HepG2 (cell line): Measurements from ENCODE around the gene SH3D19. TPM values are rescaled to one million over a fixed set of nuclear protein-coding genes. Genes with fewer than 3 reads are reported as not detected.

ENCODE experiments used
- ATAC-seq: fragments of 200-7000 bp; cut with Tn5 transposase; 3 replicates; pipeline ENCODE4 v1.9.1; 2020; ENCODE audit warnings: mild to moderate bottlenecking, moderate library complexity
- BruUV-seq: library from RNA; stranded (reverse); fragments of 400-500 nt; replicated peaks from 2 replicates; lab custom pipeline; 2021; lab: Mats Ljungman, UMichigan
- CTCF ChIA-PET: fragments of 300-600 bp; formaldehyde crosslinking; extraction: SDS; loops from one replicate; lab custom pipeline; 2021; ENCODE audit warnings: low total read pairs, inconsistent platforms, low intra/inter-chr PET ratio; lab: Yijun Ruan, JAX
- POLR2A ChIA-PET: fragments of 350-600 bp; sonication (Branson Sonifier 250); formaldehyde crosslinking; loops from one replicate; lab custom pipeline; 2020; ENCODE audit warnings: antibody characterized with exemption, inconsistent platforms; lab: Yijun Ruan, JAX
- DNase-seq: peaks from one replicate; pipeline ENCODE4 v3.0.0-alpha.2; 2015; ENCODE audit warnings: low spot score
- FAIRE-seq: peaks from 3 replicates; lab custom pipeline; 2011; peaks lifted over from hg19 to GRCh38; lab: Jason Lieb, UNC
- H2AFZ ChIP-seq: one replicate; pipeline ENCODE4 v1.6.1; 2011; ENCODE audit warnings: low read length, inconsistent platforms
- H3K27ac ChIP-seq: fragments of 300-600 bp; 3 replicates; pipeline ENCODE4 v1.8.0; 2011; ENCODE audit warnings: mixed run types, mild to moderate bottlenecking, mixed read lengths, low read length, inconsistent platforms; ENCODE audit not compliant: insufficient read depth; ENCODE audit errors: extremely low read length
- H3K27me3 ChIP-seq, 2 experiments: fragments of 200-600 bp in 1 of 2; 2 replicates in 1 of 2; 3 replicates in 1 of 2; pipeline versions ENCODE4 v1.6.0 to v1.8.0; 2011; ENCODE audit warnings: low read length in 2 of 2, mild to moderate bottlenecking in 2 of 2, moderate library complexity in 2 of 2, inconsistent platforms in 1 of 2; ENCODE audit not compliant: insufficient read depth in 2 of 2, control insufficient read depth in 1 of 2
- H3K36me3 ChIP-seq, 2 experiments: fragments of 200-600 bp in 1 of 2; replicated peaks in 1 of 2; 2 replicates in 1 of 2; 3 replicates in 1 of 2; pipeline versions ENCODE4 v1.5.1 to v1.8.0; 2011; ENCODE audit warnings: low read length in 2 of 2, inconsistent platforms in 1 of 2; ENCODE audit not compliant: insufficient read depth in 2 of 2, control insufficient read depth in 1 of 2
- H3K4me1 ChIP-seq: 2 replicates; pipeline ENCODE4 v1.5.1; 2012; ENCODE audit warnings: low read length, inconsistent platforms; ENCODE audit not compliant: insufficient read depth
- H3K4me2 ChIP-seq: 2 replicates; pipeline ENCODE4 v1.6.0; 2011; ENCODE audit warnings: low read depth, low read length, inconsistent platforms
- H3K4me3 ChIP-seq, 3 experiments: fragments of 200-600 bp in 1 of 3; sonication (generic), shearing (Covaris generic) in 1 of 3; replicated peaks in 1 of 3; 2 replicates each; pipeline ENCODE4 v1.5.1; 2011 to 2016; ENCODE audit warnings: low read length in 3 of 3, inconsistent platforms in 2 of 3, low read depth in 2 of 3, mild to moderate bottlenecking in 2 of 3, control low read depth in 1 of 3, mixed read lengths in 1 of 3; ENCODE audit not compliant: insufficient read depth in 1 of 3
- H3K79me2 ChIP-seq: one replicate; pipeline ENCODE4 v1.6.1; 2011; ENCODE audit warnings: low read length, inconsistent platforms; ENCODE audit not compliant: insufficient read depth
- H3K9ac ChIP-seq: 2 replicates; pipeline ENCODE4 v1.6.0; 2011; ENCODE audit warnings: mild to moderate bottlenecking, low read depth, low read length, inconsistent platforms; ENCODE audit not compliant: insufficient read depth
- H3K9me3 ChIP-seq: 2 replicates; pipeline ENCODE4 v1.5.1; 2012; ENCODE audit warnings: mild to moderate bottlenecking, low read length
- H4K20me1 ChIP-seq: 2 replicates; pipeline ENCODE4 v1.6.0; 2011; ENCODE audit warnings: inconsistent platforms, mild to moderate bottlenecking, low read length, moderate library complexity; ENCODE audit not compliant: insufficient read depth
- EHMT2 ChIP-seq: fragments of 200-600 bp; sonication (generic); IDR thresholded peaks from 2 replicates; pipeline ENCODE4 v1.7.0; 2017; ENCODE audit warnings: antibody characterized with exemption, low read depth, low read length, borderline replicate concordance
- MAFG ChIP-seq: sonication (generic); formaldehyde crosslinking; IDR thresholded peaks from 2 replicates; pipeline ENCODE4 v1.5.1; 2020; ENCODE audit warnings: mild to moderate bottlenecking, missing genetic modification reagents
- MED1 ChIP-seq: sonication (generic); formaldehyde crosslinking; IDR thresholded peaks from 2 replicates; pipeline ENCODE4 v1.4.0; 2020; ENCODE audit warnings: missing genetic modification reagents
- PTBP1 ChIP-seq: fragments of 200-400 bp; formaldehyde crosslinking; IDR thresholded peaks from 2 replicates; pipeline ENCODE4 v1.6.1; 2018; ENCODE audit warnings: low read length, low read depth; ENCODE audit not compliant: poor library complexity, severe bottlenecking
- REPIN1 ChIP-seq: sonication (generic); formaldehyde crosslinking; IDR thresholded peaks from 2 replicates; pipeline ENCODE4 v1.8.0; 2022; ENCODE audit warnings: missing genetic modification reagents, low read depth, mild to moderate bottlenecking, borderline replicate concordance
- SOX6 ChIP-seq, 2 experiments: fragments of 450-650 bp in 1 of 2; sonication (generic) in 1 of 2; formaldehyde crosslinking in 1 of 2; IDR thresholded peaks; 2 replicates each; pipeline versions ENCODE4 v1.4.0 to v1.6.1; 2017 to 2020; ENCODE audit warnings: antibody characterized with exemption in 1 of 2, mild to moderate bottlenecking in 1 of 2, missing genetic modification reagents in 1 of 2
- TCF7L2 ChIP-seq: IDR thresholded peaks from 2 replicates; pipeline ENCODE4 v1.6.1; 2011; ENCODE audit warnings: mild to moderate bottlenecking, low read depth, low read length, moderate library complexity
- THYN1 ChIP-seq: sonication (generic); formaldehyde crosslinking; IDR thresholded peaks from 2 replicates; pipeline ENCODE4 v1.8.1; 2023; ENCODE audit warnings: low read depth, mild to moderate bottlenecking, moderate library complexity, missing genetic modification reagents, borderline replicate concordance
- ZMYM4 ChIP-seq: sonication (generic); formaldehyde crosslinking; IDR thresholded peaks from 2 replicates; pipeline ENCODE4 v1.8.1; 2023; ENCODE audit warnings: mild to moderate bottlenecking, missing genetic modification reagents
- ZNF670 ChIP-seq: sonication (generic); formaldehyde crosslinking; IDR thresholded peaks from 2 replicates; pipeline ENCODE4 v1.8.0; 2022; ENCODE audit warnings: mild to moderate bottlenecking, missing genetic modification reagents, borderline replicate concordance
- ZNF883 ChIP-seq: sonication (generic); formaldehyde crosslinking; IDR thresholded peaks from 2 replicates; pipeline ENCODE4 v1.5.1; 2020; ENCODE audit warnings: mild to moderate bottlenecking, missing genetic modification reagents; ENCODE audit errors: not compliant biosample characterization
- WGBS: methylation state at CpG from one replicate; pipeline ENCODE4 v1.1.6; 2017; ENCODE audit warnings: low lambda C conversion rate; 5-methylcytosine and 5-hydroxymethylcytosine counted together
- in situ Hi-C: cut with HindIII; loops from 2 replicates; pipeline ENCODE4 v1.10.0; 2017; ENCODE audit warnings: low pct_unique_long_range_greater_than_20kb; ENCODE audit not compliant: extremely low pct_ligation_motif_present
- intact Hi-C: fragments of 100-400 bp; cut with micrococcal nuclease; formaldehyde crosslinking; loops from one replicate; pipeline ENCODE4 v1.10.0; 2022; ENCODE audit not compliant: unreplicated experiment
- polyA plus RNA-seq, 8 experiments: library from polyadenylated mRNA; depleted of rRNA in 3 of 8; stranded (reverse) in 7 of 8; unstranded in 1 of 8; fragments of >200 nt; fragmentation: Illumina TruSeq in 4 of 8; extraction: Trizol in 4 of 8; gene quantifications; 2 replicates each; pipeline versions ENCODE4 v1.2.1 to v1.2.3, GENCODE V29; 2011 to 2016; ENCODE audit warnings: low read depth in 4 of 8, missing spikeins in 1 of 8, mixed read lengths in 1 of 8; ENCODE audit not compliant: insufficient read depth in 1 of 8
- total RNA-seq, 5 experiments: library from RNA; depleted of rRNA; stranded (reverse); fragments of >200 nt; fragmentation: Illumina TruSeq; extraction: Trizol; gene quantifications; 2 replicates each; pipeline ENCODE4 v1.2.3, GENCODE V29; 2016; ENCODE audit warnings: low read depth in 1 of 5
- TF ChIP-seq, protein P1 (sequence below): sonication (generic); formaldehyde crosslinking; IDR thresholded peaks from 2 replicates; pipeline ENCODE4 v1.5.0; 2020; ENCODE audit warnings: missing genetic modification reagents, mild to moderate bottlenecking, borderline replicate concordance
- TF ChIP-seq, protein P2 (sequence below): sonication (generic); formaldehyde crosslinking; IDR thresholded peaks from 2 replicates; pipeline ENCODE4 v1.4.0; 2020; ENCODE audit warnings: missing genetic modification reagents
- TF ChIP-seq, protein P3 (sequence below): sonication (generic); formaldehyde crosslinking; IDR thresholded peaks from 2 replicates; pipeline ENCODE4 v1.4.0; 2020; ENCODE audit warnings: mild to moderate bottlenecking, missing genetic modification reagents

SH3D19 gene
- total and polyA plus RNA-seq, 2 of the 13 experiments (the other 11 are each of a cell fraction or from before 2014, with no cell fraction given): 31.2 to 38.0 TPM

DNA sequence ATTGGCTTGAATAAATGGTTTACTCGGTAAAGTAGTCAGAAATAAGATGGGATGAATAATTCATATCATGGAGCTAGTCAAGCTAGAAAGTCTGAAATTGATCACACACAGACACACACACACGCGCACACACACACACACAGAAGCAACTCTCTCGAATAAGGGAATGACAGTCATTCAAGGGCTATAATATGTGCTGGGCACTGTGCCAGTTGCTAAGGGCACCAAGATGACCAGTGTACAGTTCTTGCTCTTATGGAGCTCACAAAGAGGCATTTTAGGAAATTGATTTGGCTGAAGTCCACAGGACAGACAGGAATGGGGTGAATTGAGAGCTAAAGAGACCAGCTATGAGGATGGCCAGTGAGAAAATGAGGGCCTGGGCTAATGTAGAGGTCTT, 34.2 kb upstream of the SH3D19 start:
- FAIRE-seq: no peak
- intact Hi-C loops (no loop called here), in situ Hi-C loops (loop anchor here (25.0 kb wide), 1 partner anchor 247 kb away; no protein-coding TSS in a partner anchor)
- no peak for ATAC-seq
- H4K20me1 ChIP-seq: no peaks in the 10 kb centered on the region
- no peak overlapping the region for H3K27ac ChIP-seq
- H3K9ac ChIP-seq: no peak overlapping the region
- CTCF ChIA-PET: no interaction called here
- no peaks in the 10 kb centered on the region for H3K27me3 ChIP-seq
- no peaks in the 10 kb centered on the region for H3K36me3 ChIP-seq
- H3K79me2 ChIP-seq: no peaks in the 10 kb centered on the region
- peaks cover 23% of the 10 kb centered on the region for H3K4me1 ChIP-seq
- no peak overlapping the region for H3K4me3 ChIP-seq
- 59% methylated on average over 4 of the region's 4 CpGs for WGBS
- DNase-seq: no peak
- no peaks in the 10 kb centered on the region for H3K9me3 ChIP-seq
- H2AFZ ChIP-seq: no peak overlapping the region
- BruUV-seq: no TSS peak
- TF ChIP-seq PTBP1 (no peak), THYN1 (no peak), ZNF670 (CRISPR knock-in tag) (no peak), TCF7L2 (no peak), EHMT2 (no peak), MED1 (CRISPR knock-in tag) (no peak), ZNF883 (no peak), SOX6 (IDR thresholded peaks at IDR 0.05) (no peak), SOX6 (CRISPR knock-in tag; IDR thresholded peaks at IDR 0.05) (no peak), ZMYM4 (CRISPR knock-in tag) (no peak), REPIN1 (CRISPR knock-in tag) (no peak), MAFG (CRISPR knock-in tag) (no peak)
- TF ChIP-seq, protein P1, sequence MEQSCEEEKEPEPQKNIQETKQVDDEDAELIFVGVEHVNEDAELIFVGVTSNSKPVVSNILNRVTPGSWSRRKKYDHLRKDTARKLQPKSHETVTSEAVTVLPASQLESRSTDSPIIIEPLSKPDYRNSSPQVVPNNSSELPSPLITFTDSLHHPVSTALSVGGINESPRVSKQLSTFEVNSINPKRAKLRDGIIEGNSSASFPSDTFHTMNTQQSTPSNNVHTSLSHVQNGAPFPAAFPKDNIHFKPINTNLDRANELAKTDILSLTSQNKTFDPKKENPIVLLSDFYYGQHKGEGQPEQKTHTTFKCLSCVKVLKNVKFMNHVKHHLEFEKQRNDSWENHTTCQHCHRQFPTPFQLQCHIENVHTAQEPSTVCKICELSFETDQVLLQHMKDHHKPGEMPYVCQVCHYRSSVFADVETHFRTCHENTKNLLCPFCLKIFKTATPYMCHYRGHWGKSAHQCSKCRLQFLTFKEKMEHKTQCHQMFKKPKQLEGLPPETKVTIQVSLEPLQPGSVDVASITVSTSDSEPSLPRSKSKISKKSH (CRISPR knock-in tag): no peak
- TF ChIP-seq, protein P2, sequence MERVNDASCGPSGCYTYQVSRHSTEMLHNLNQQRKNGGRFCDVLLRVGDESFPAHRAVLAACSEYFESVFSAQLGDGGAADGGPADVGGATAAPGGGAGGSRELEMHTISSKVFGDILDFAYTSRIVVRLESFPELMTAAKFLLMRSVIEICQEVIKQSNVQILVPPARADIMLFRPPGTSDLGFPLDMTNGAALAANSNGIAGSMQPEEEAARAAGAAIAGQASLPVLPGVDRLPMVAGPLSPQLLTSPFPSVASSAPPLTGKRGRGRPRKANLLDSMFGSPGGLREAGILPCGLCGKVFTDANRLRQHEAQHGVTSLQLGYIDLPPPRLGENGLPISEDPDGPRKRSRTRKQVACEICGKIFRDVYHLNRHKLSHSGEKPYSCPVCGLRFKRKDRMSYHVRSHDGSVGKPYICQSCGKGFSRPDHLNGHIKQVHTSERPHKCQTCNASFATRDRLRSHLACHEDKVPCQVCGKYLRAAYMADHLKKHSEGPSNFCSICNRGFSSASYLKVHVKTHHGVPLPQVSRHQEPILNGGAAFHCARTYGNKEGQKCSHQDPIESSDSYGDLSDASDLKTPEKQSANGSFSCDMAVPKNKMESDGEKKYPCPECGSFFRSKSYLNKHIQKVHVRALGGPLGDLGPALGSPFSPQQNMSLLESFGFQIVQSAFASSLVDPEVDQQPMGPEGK: no peak
- TF ChIP-seq, protein P3, sequence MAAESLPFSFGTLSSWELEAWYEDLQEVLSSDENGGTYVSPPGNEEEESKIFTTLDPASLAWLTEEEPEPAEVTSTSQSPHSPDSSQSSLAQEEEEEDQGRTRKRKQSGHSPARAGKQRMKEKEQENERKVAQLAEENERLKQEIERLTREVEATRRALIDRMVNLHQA (CRISPR knock-in tag): no peak
- TF ChIP-seq, all 625 proteins: peak for 0
- POLR2A ChIA-PET: interaction anchor here (2.1 kb wide), 1 partner anchor 35 kb away, joined by 10 read pairs; the partner anchor contains the start of gene SH3D19
- H3K4me2 ChIP-seq: no peak overlapping the region
